DMS79 treated with DMSO at 0.1 percent for 48 hours (cell line): ENCODE measurements around the gene HYAL1.

Source experiments
- DNase-seq: peaks from one replicate; lab custom pipeline; 2025; lab: John Stamatoyannopoulos, UW

Gene HYAL1

GRCh38 chr3:50260027-50260941, 43.1 kb downstream of the HYAL1 start:
- DNase-seq = peak; percentile 55

DNA sequence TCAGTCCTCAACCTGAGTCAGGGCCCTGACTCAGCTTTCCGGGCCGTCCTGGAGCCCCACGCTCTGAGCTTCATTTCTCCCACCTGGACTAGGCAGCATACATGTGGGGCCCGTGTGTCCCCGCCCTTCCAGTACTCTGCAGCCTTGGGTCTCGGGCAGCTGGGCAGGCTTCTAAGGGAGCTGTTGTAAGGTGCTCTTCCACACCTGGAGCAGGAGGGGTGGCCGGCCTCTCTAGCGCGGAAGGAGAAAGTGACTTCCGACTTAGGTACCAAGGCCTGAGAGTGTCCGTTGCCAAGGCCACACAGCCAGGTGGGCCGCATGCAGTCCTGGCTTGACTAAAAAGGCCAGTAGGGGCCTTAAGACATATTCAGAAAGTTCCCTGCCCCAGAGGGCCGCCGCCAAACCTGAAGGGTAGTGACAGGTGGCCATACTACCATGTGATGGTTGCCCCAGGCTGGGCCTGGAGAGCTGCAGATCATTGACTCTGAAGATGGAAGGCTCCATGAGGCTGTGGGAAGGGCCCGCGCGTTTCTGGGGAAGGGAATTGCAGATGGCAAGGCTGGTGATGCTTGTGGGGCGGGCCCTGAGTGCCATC, 43.8 kb downstream of the HYAL1 start:
- DNase-seq = no peak

- no peak for DNase-seq
These were observed 44.4 kb downstream of the HYAL1 start for GRCh38 chr3:50258979-50259378.

- no peak for DNase-seq
These were observed 45.2 kb downstream of the HYAL1 start for GRCh38 chr3:50258029-50258680.

GRCh38 chr3:50256978-50257890, 46.1 kb downstream of the HYAL1 start:
- no peak for DNase-seq

- peak; percentile 36 for DNase-seq
These were observed 48.1 kb downstream of the HYAL1 start for GRCh38 chr3:50255251-50255615.

DNA sequence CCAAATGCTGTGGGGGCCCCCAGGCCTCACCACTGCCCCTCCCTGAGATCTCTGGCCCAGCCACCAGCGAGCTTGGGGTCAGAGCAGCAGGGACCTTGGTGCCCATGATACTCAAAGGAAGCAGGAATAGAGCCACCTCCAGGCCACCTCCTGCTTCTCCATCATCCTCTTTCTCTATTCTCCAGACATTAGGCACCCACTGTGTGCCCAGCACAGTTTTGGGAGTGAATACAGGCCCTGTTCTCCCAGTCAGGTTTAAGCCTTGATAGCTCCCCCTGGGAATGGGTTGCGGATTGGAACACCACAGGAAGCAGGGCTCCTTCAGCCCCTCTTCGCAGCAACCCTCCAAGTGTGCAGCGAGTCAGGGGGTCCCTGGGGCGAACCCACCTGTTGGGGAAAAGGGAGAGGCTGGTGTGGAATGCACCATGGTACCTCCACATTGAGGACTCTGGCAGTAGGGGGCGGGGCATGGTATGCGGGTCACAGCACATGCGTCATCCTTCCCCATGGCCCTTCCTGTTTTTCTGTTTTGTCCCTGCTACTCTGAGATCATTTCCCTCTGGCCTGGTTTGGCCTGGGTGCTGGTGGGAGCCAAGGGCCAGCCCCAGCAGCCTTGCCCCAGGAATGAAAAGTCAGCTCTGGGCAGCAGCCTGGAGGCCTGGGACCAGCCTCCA, 48.7 kb downstream of the HYAL1 start:
- DNase-seq = no peak

DNA sequence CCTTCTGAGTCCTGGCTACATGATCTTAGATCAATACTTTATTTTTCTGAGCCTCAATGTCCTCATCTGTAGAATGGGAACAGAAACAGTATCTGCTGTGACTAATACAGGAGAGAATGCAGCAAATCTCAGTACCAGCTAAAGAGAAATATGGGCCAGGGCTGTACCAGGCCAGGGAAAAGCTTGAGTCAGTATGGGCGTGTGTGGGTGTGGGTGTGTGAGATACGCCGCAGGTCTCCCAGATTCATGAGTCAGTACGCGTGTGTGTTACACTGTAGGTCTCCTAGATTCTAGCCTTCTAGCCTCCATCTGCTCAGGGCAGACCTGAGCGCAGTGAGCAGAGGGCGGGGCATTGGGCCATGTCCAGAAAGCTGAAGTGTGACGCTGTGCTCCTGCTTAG, 52.2 kb downstream of the HYAL1 start:
- no peak for DNase-seq

- DNase-seq = no peak
These were observed 52.9 kb downstream of the HYAL1 start for GRCh38 chr3:50250514-50250913.
